IMR-90 (cell line): ENCODE results near the gene HCN2. TPM values are rescaled to one million over a fixed set of nuclear protein-coding genes. Genes with fewer than 3 reads are reported as not detected.
A peak's percentile ranks its signal among the peaks of the same experiment; 100 is the strongest.

Source experiments
- ATAC-seq: fragments of 200-7000 bp; cut with Tn5 transposase; 2 replicates; pipeline ENCODE4 v1.9.1; 2020; ENCODE audit warnings: low read depth, mild to moderate bottlenecking, moderate library complexity
- BruUV-seq: library from RNA; stranded (reverse); fragments of 400-500 nt; replicated peaks from 2 replicates; lab custom pipeline; 2021; lab: Mats Ljungman, UMichigan
- CTCF ChIA-PET: fragments of 300-600 bp; formaldehyde crosslinking; extraction: SDS; loops from one replicate; lab custom pipeline; 2021; ENCODE audit warnings: antibody characterized with exemption; lab: Yijun Ruan, JAX
- POLR2A ChIA-PET: fragments of 300-600 bp; sonication (Branson Sonifier 250); formaldehyde crosslinking; loops from one replicate; lab custom pipeline; 2022; ENCODE audit warnings: antibody characterized with exemption; ENCODE audit not compliant: unreplicated experiment; lab: Charles Lee
- DNase-seq: peaks from one replicate; pipeline ENCODE4 v3.0.0; 2013
- H2AFZ ChIP-seq: replicated peaks from 2 replicates; pipeline ENCODE3; 2013; ENCODE audit warnings: low read length, mild to moderate bottlenecking; ENCODE audit not compliant: poor library complexity
- H2AK5ac ChIP-seq: 2 replicates; pipeline ENCODE4 v1.6.1; 2013; ENCODE audit warnings: low read depth, low read length, inconsistent platforms
- H2AK9ac ChIP-seq: replicated peaks from 2 replicates; pipeline ENCODE3; 2013; ENCODE audit warnings: mild to moderate bottlenecking, low read depth, low read length, moderate library complexity; ENCODE audit not compliant: poor library complexity
- H2BK120ac ChIP-seq: 2 replicates; pipeline ENCODE4 v1.6.1; 2013; ENCODE audit warnings: low read depth, low read length, inconsistent platforms
- H2BK15ac ChIP-seq: 3 replicates; pipeline ENCODE4 v1.6.1; 2013; ENCODE audit warnings: low read depth, low read length, inconsistent platforms
- H2BK20ac ChIP-seq: 2 replicates; pipeline ENCODE4 v1.6.1; 2013; ENCODE audit warnings: low read depth, mild to moderate bottlenecking, inconsistent platforms, low read length, moderate library complexity
- H2BK5ac ChIP-seq: 2 replicates; pipeline ENCODE4 v1.6.1; 2013; ENCODE audit warnings: mild to moderate bottlenecking, low read depth, low read length, inconsistent platforms; ENCODE audit not compliant: poor library complexity, severe bottlenecking
- H3K14ac ChIP-seq: replicated peaks from 2 replicates; pipeline ENCODE4 v1.6.1; 2013; ENCODE audit warnings: low read depth, low read length, inconsistent platforms
- H3K18ac ChIP-seq: 2 replicates; pipeline ENCODE4 v1.6.1; 2013; ENCODE audit warnings: low read depth, low read length, control low read depth
- H3K23ac ChIP-seq: 2 replicates; pipeline ENCODE4 v1.6.1; 2013; ENCODE audit warnings: low read depth, low read length, inconsistent platforms
- H3K27ac ChIP-seq: 2 replicates; pipeline ENCODE4 v1.5.1; 2013; ENCODE audit warnings: mild to moderate bottlenecking, control low read depth, low read length; ENCODE audit not compliant: insufficient read depth
- H3K27me3 ChIP-seq: 2 replicates; pipeline ENCODE4 v1.6.1; 2013; ENCODE audit warnings: low read length; ENCODE audit not compliant: control insufficient read depth, insufficient read depth
- H3K36me3 ChIP-seq: 2 replicates; pipeline ENCODE4 v1.6.1; 2013; ENCODE audit warnings: low read length, mixed read lengths; ENCODE audit not compliant: control insufficient read depth, insufficient read depth
- H3K4ac ChIP-seq: 2 replicates; pipeline ENCODE4 v1.6.1; 2013; ENCODE audit warnings: low read depth, low read length, inconsistent platforms
- H3K4me1 ChIP-seq: 2 replicates; pipeline ENCODE4 v1.6.1; 2013; ENCODE audit warnings: low read length, mixed read lengths; ENCODE audit not compliant: control insufficient read depth, insufficient read depth
- H3K4me2 ChIP-seq: 2 replicates; pipeline ENCODE4 v1.6.1; 2013; ENCODE audit warnings: low read depth, mild to moderate bottlenecking, control low read depth, low read length, moderate library complexity
- H3K4me3 ChIP-seq: 2 replicates; pipeline ENCODE4 v1.5.1; 2013; ENCODE audit warnings: low read depth, mild to moderate bottlenecking, control low read depth, low read length, moderate library complexity; ENCODE audit not compliant: insufficient read depth
- H3K56ac ChIP-seq: 2 replicates; pipeline ENCODE4 v1.6.1; 2013; ENCODE audit warnings: low read length, inconsistent platforms; ENCODE audit not compliant: insufficient read depth; ENCODE audit errors: extremely low read depth
- H3K79me1 ChIP-seq, 2 experiments: 2 replicates each; pipeline ENCODE4 v1.6.1; 2013; ENCODE audit warnings: low read length in 2 of 2, inconsistent platforms in 1 of 2, low read depth in 1 of 2
- H3K9ac ChIP-seq: 2 replicates; pipeline ENCODE4 v1.6.1; 2013; ENCODE audit warnings: low read depth, low read length, control low read depth
- H3K9me1 ChIP-seq: 2 replicates; pipeline ENCODE4 v1.6.1; 2013; ENCODE audit warnings: low read length, inconsistent platforms; ENCODE audit not compliant: insufficient read depth
- H3K9me3 ChIP-seq: 2 replicates; pipeline ENCODE4 v1.6.1; 2013; ENCODE audit warnings: low read length; ENCODE audit not compliant: control insufficient read depth, insufficient read depth
- H4K20me1 ChIP-seq: 2 replicates; pipeline ENCODE4 v1.6.1; 2013; ENCODE audit warnings: low read length, inconsistent platforms; ENCODE audit not compliant: insufficient read depth
- H4K5ac ChIP-seq: 2 replicates; pipeline ENCODE4 v1.6.1; 2013; ENCODE audit warnings: mild to moderate bottlenecking, low read depth, low read length, control low read depth
- H4K8ac ChIP-seq, 2 experiments: 2 replicates each; pipeline ENCODE4 v1.6.1; 2013; ENCODE audit warnings: low read depth in 2 of 2, low read length in 2 of 2, control low read depth in 1 of 2, inconsistent platforms in 1 of 2
- H4K91ac ChIP-seq: 2 replicates; pipeline ENCODE4 v1.6.1; 2013; ENCODE audit warnings: low read depth, low read length, inconsistent platforms; ENCODE audit not compliant: insufficient read depth
- BHLHE40 ChIP-seq: fragments of 150-350 bp; IDR thresholded peaks from 2 replicates; pipeline ENCODE4 v1.6.1; 2016; ENCODE audit warnings: mild to moderate bottlenecking, low read depth, low read length
- WGBS, 2 experiments: methylation state at CpG; one replicate each; pipeline versions ENCODE4 v1.1.5 to v1.1.7; 2013; ENCODE audit warnings: missing lambda C conversion rate in 2 of 2; ENCODE audit not compliant: insufficient read length in 1 of 2; ENCODE audit errors: extremely low coverage in 2 of 2; 5-methylcytosine and 5-hydroxymethylcytosine counted together
- dilution Hi-C: fragments of 300-500 bp; cut with HindIII; formaldehyde crosslinking; loops from one replicate; pipeline ENCODE4 v1.14.3; 2018; ENCODE audit warnings: low sequenced_read_pairs; ENCODE audit not compliant: unreplicated experiment
- in situ Hi-C: fragments of 300-500 bp; cut with MboI; formaldehyde crosslinking; loops from 3 replicates; pipeline ENCODE4 v1.14.3; 2019; ENCODE audit warnings: low sequenced_read_pairs, inconsistent platforms, mixed read lengths
- intact Hi-C: fragments of 100-400 bp; cut with micrococcal nuclease; formaldehyde crosslinking; loops from 2 replicates; pipeline ENCODE4 v1.10.0; 2022
- polyA plus RNA-seq, 3 experiments: library from polyadenylated mRNA; depleted of rRNA; stranded (reverse); fragments of >200 nt; gene quantifications; 2 replicates each; pipeline ENCODE4 v1.2.3, GENCODE V29; 2012; ENCODE audit warnings: low replicate concordance in 1 of 3
- total RNA-seq: library from RNA; depleted of rRNA; stranded (reverse); fragments of >200 nt; gene quantifications from 2 replicates; pipeline ENCODE4 v1.2.3, GENCODE V29; 2012
- TF ChIP-seq, protein P1 (sequence below): fragments of 150-350 bp; IDR thresholded peaks from 2 replicates; pipeline ENCODE4 v1.6.1; 2016; ENCODE audit warnings: low read depth, mild to moderate bottlenecking, low read length, moderate library complexity, borderline replicate concordance

Gene HCN2
- total and polyA plus RNA-seq, 2 of the 4 experiments (the other 2 are of a cell fraction) = 0.72 to 2.6 TPM

DNA sequence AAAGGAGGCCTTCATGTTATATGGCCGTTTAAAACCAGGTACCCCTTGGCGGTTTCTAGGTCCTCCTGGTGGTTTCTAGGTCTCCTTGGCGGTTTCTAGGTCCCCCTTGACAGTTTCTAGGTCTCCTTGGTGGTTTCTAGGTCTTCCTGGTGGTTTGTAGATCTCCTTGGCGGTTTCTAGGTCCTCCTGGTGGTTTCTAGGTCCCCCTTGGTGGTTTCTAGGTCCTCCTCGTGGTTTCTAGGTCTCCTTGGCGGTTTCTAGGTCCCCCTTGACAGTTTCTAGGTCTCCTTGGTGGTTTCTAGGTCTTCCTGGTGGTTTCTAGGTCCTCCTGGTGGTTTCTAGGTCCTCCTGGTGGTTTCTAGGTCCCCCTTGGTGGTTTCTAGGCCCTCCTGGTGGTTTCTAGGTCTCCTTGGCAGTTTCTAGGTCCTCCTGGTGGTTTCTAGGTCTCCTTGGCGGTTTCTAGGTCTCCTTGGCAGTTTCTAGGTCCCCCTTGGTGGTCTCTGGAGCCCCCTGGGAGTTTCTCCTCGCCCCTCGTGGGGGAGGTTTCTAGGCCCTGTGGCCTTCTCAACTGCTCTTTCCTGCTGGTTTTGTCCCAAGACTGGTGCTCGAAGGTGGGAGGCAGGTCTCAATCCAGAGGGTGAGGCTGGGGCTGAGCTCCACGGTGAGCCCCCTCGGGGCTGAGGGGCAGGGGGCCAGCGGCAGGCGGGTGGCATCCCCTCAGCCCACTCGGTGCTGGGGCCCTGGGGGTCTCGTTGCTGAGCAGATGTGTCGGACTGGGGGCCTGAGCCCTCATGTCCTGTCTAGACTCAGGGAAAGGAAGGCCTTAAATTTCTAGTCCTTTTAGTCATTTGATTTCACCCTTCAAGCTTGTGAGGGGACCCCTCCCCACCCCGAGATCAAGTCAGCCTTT, 8.0 kb downstream of the HCN2 start:
- no peak overlapping the region for H3K4ac ChIP-seq
- no peak overlapping the region for H2AFZ ChIP-seq
- 75% methylated on average over 6 of the region's 18 CpGs; no CpG with 5 or more reads in 1 of the 2 experiments for WGBS, 2 experiments
- no peak overlapping the region for H2AK5ac ChIP-seq
- no peak overlapping the region for H2BK120ac ChIP-seq
- no peaks in the 10 kb centered on the region for H3K36me3 ChIP-seq
- H2BK20ac ChIP-seq = no peak overlapping the region
- no peaks in the 10 kb centered on the region for H3K9me1 ChIP-seq
- intact Hi-C loops = no loop called here
- no peak overlapping the region for H4K91ac ChIP-seq
- no peak overlapping the region for H3K9ac ChIP-seq
- H3K27me3 ChIP-seq = peaks cover 13% of the 10 kb centered on the region; the same call in 1 of the 2 replicates
- no peak overlapping the region for H3K56ac ChIP-seq
- dilution Hi-C loops = no loop called here
- no peaks in the 10 kb centered on the region for H3K4me1 ChIP-seq
- H3K79me1 ChIP-seq = no peaks in the 10 kb centered on the region
- no peak overlapping the region for H4K5ac ChIP-seq
- no peak overlapping the region for H4K8ac ChIP-seq
- ChIA-PET POLR2A (no interaction called here), CTCF (no interaction called here)
- no peak overlapping the region for H3K14ac ChIP-seq
- TF ChIP-seq, protein P1, sequence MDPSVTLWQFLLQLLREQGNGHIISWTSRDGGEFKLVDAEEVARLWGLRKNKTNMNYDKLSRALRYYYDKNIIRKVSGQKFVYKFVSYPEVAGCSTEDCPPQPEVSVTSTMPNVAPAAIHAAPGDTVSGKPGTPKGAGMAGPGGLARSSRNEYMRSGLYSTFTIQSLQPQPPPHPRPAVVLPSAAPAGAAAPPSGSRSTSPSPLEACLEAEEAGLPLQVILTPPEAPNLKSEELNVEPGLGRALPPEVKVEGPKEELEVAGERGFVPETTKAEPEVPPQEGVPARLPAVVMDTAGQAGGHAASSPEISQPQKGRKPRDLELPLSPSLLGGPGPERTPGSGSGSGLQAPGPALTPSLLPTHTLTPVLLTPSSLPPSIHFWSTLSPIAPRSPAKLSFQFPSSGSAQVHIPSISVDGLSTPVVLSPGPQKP = peak; percentile 85; the same call in 1 of the 2 replicates
- TF ChIP-seq BHLHE40 = no peak
- peak overlapping the region; percentile 72 for H2AK9ac ChIP-seq
- no peak overlapping the region for H3K4me2 ChIP-seq
- H3K4me3 ChIP-seq = no peak overlapping the region
- H2BK5ac ChIP-seq = no peak overlapping the region
- in situ Hi-C loops = no loop called here
- no peak for DNase-seq
- H2BK15ac ChIP-seq = no peak overlapping the region
- H3K27ac ChIP-seq = no peak overlapping the region
- H3K18ac ChIP-seq = no peak overlapping the region
- peaks cover 7% of the 10 kb centered on the region; the same call in 1 of the 2 replicates for H3K9me3 ChIP-seq
- BruUV-seq = no TSS peak
- ATAC-seq = no peak
- peaks cover 5% of the 10 kb centered on the region; the same call in 1 of the 2 replicates for H4K20me1 ChIP-seq
- no peak overlapping the region for H3K23ac ChIP-seq
